Heart right ventricle (tissue), 16 donors: Measurements from ENCODE around the gene PIK3C3. TPM values are rescaled to one million over a fixed set of nuclear protein-coding genes. Genes with fewer than 3 reads are reported as not detected.
A peak's percentile ranks its signal among the peaks of the same experiment; 100 is the strongest.

Experiments
- ATAC-seq, 8 donors: fragments of 200-7000 bp; cut with Tn5 transposase; one replicate each; pipeline ENCODE4 v1.9.1; 2020; ENCODE audit warnings: mild to moderate bottlenecking in 8 of 8, moderate library complexity in 8 of 8, moderate number of reproducible peaks in 1 of 8
- DNase-seq, 2 donors: peaks; one replicate each; pipeline ENCODE4 v3.0.0-alpha.2; 2020
- H3K27ac ChIP-seq, 10 donors: fragments of 200-600 bp; sonication (generic) in 2 of 10; one replicate each; pipeline versions ENCODE4 v1.5.0 to v1.8.0; 2020 to 2022; ENCODE audit warnings: mild to moderate bottlenecking in 3 of 10
- H3K27me3 ChIP-seq, 7 donors: fragments of 200-600 bp; one replicate each; pipeline ENCODE4 v1.8.0; 2021 to 2022; ENCODE audit warnings: mild to moderate bottlenecking in 2 of 7
- H3K36me3 ChIP-seq, 9 donors: fragments of 200-600 bp; sonication (generic) in 1 of 9; one replicate each; pipeline versions ENCODE4 v1.5.0 to v1.8.0; 2020 to 2022; ENCODE audit warnings: mild to moderate bottlenecking in 2 of 9
- H3K4me1 ChIP-seq, 9 donors: fragments of 200-600 bp; sonication (generic) in 1 of 9; one replicate each; pipeline versions ENCODE4 v1.5.0 to v1.8.0; 2020 to 2022; ENCODE audit warnings: mild to moderate bottlenecking in 4 of 9
- H3K4me3 ChIP-seq, 10 donors: fragments of 200-600 bp; sonication (generic) in 2 of 10; one replicate each; pipeline versions ENCODE4 v1.5.0 to v1.8.0; 2020 to 2022; ENCODE audit warnings: mild to moderate bottlenecking in 7 of 10, moderate library complexity in 2 of 10
- H3K9me3 ChIP-seq, 11 donors: fragments of 200-600 bp in 10 of 11; sonication (generic) in 2 of 11; one replicate each; pipeline versions ENCODE4 v1.5.0 to v1.8.0; 2013 to 2022; ENCODE audit warnings: mild to moderate bottlenecking in 2 of 11, control low read depth in 1 of 11, moderate library complexity in 1 of 11
- CTCF ChIP-seq, 9 donors: fragments of 200-600 bp; sonication (generic) in 2 of 9; IDR thresholded peaks; one replicate each; pipeline versions ENCODE4 v1.5.0 to v1.8.0; 2021 to 2022; ENCODE audit warnings: antibody characterized with exemption in 9 of 9, mild to moderate bottlenecking in 5 of 9, moderate library complexity in 1 of 9
- WGBS, 2 donors: extraction: QIAGEN DNeasy Blood & Tissue Kit; methylation state at CpG; one replicate each; pipeline ENCODE4 v1.1.7; 2013; ENCODE audit warnings: inconsistent platforms in 1 of 2; 5-methylcytosine and 5-hydroxymethylcytosine counted together
- intact Hi-C, 10 donors: fragments of 100-400 bp; cut with DNase I; formaldehyde crosslinking; loops; one replicate each; pipeline versions ENCODE4 v1.11.1 to v1.14.2; 2022
- polyA plus RNA-seq, 2 donors: library from polyadenylated mRNA; stranded (reverse); fragments of 200-250 nt; gene quantifications; one replicate each; pipeline ENCODE4 v1.2.3, GENCODE V29; 2013
- total RNA-seq, 10 donors: library from RNA; stranded (reverse); fragmentation: NEBNext Ultra II Directional in 3 of 10; extraction: Animal tissue kit (Norgen Biotek cat#: 25700) in 3 of 10; gene quantifications; one replicate each; pipeline versions ENCODE4 v1.2.1 to v1.2.4, GENCODE V29; 2021 to 2023
- donor health status: Arrhythmogenic right ventricular cardiomyopathy.
- donor health status: ischemic (EF 13 %, LVEDD 7.1; RV severe dilation, severe dysfunction).
- donor health status: healthy with polysubstance abuse.
- donor health status: DM: no; HTN: yes; CAD: no.
- donor health status: DM: no; HTN: no; CAD: no.
- donor health status: ischemic (EF 25% LVEDD 6.9; RV normal size, moderate dysfunction).
- donor health status: ischemic (EF 25% LVEDD 5.7; RV mildly dilated, moderate dysfunction).
- donor health status: healthy.
- donor health status: DM: yes; HTN: yes; CAD: no.
- donor health status: Ischemic cardiomyopathy.
- donor health status: ischemic (EF 35%, LVEDD 5.7; RV mildly dilated, moderate dysfunction).
- donor health status: nonischemic (EF 11% LVEDD 7.7; RV severe dilation, severe dysfunction).
- donor health status: DM: yes; HTN: yes; CAD: no.
- donor health status: PGD.
- donor health status: ischemic (EF 29% LVEDD 5.4; RV normal size, mild dysfunction).
- donor health status: nonischemic (EF 23%, LVEDD 6.1; RV moderate dilation, normal function).

The PIK3C3 gene
- total and polyA plus RNA-seq, 12 donors: 20.8 to 41.4 (median 30.9) TPM

GRCh38 chr18:42025974-42026625 lies 71.1 kb downstream of the PIK3C3 start:
- Histone ChIP-seq H3K4me3 (no peak overlapping the region), H3K9me3 (no peaks in the 10 kb centered on the region), H3K27me3 (no peaks in the 10 kb centered on the region), H3K27ac (no peak overlapping the region), H3K4me1 (no peaks in the 10 kb centered on the region), H3K36me3 (peaks cover 0 to 85% (median 7%) of the 10 kb centered on the region in 9 donors)
- TF ChIP-seq CTCF (IDR thresholded peaks at IDR 0.05): no peak
- no peak for ATAC-seq
- intact Hi-C loops: no loop called here
- 95 to 97% methylated on average over 5 of the region's 5 CpGs for WGBS, 2 donors
- DNase-seq: no peak

GRCh38 chr18:42028247-42028832 lies 73.3 kb downstream of the PIK3C3 start:
- WGBS, 2 donors: 57 to 60% methylated on average over 6 of the region's 6 CpGs
- peak; percentile 22 to 83 (median 72) for TF ChIP-seq CTCF (IDR thresholded peaks at IDR 0.05)
- Histone ChIP-seq H3K4me3 (no peak overlapping the region), H3K27ac (no peak overlapping the region), H3K36me3 (peaks cover 0 to 85% (median 0%) of the 10 kb centered on the region in 9 donors), H3K4me1 (no peaks in the 10 kb centered on the region), H3K27me3 (no peaks in the 10 kb centered on the region), H3K9me3 (no peaks in the 10 kb centered on the region)
- ATAC-seq (no peak), DNase-seq (no peak)
- intact Hi-C loops: no loop called here

- no peak for TF ChIP-seq CTCF (IDR thresholded peaks at IDR 0.05)
- no peak overlapping the region for H3K27ac ChIP-seq
- 95% methylated on average over 7 of the region's 7 CpGs for WGBS, 2 donors
- H3K9me3 ChIP-seq: no peaks in the 10 kb centered on the region
- ATAC-seq (no peak), DNase-seq (no peak)
- no peak overlapping the region for H3K4me3 ChIP-seq
- no peaks in the 10 kb centered on the region for H3K4me1 ChIP-seq
- H3K36me3 ChIP-seq: peaks cover 0 to 89% (median 5%) of the 10 kb centered on the region in 9 donors
- H3K27me3 ChIP-seq: no peaks in the 10 kb centered on the region
- intact Hi-C loops: no loop called here
Observed at GRCh38 chr18:42029092-42029491, 74.1 kb downstream of the PIK3C3 start.

GRCh38 chr18:42030586-42031182 lies 75.7 kb downstream of the PIK3C3 start:
- intact Hi-C loops: no loop called here
- DNase-seq (no peak), ATAC-seq (peak in 1 of 8 donors; percentile 48)
- Histone ChIP-seq H3K4me3 (no peak overlapping the region), H3K36me3 (peaks cover 0 to 90% (median 17%) of the 10 kb centered on the region in 9 donors), H3K27ac (no peak overlapping the region), H3K27me3 (no peaks in the 10 kb centered on the region), H3K9me3 (no peaks in the 10 kb centered on the region), H3K4me1 (no peaks in the 10 kb centered on the region)
- TF ChIP-seq CTCF (IDR thresholded peaks at IDR 0.05): peak in 7 of 9 donors; percentile 11 to 59 (median 41)
- 76 to 78% methylated on average over 3 of the region's 3 CpGs for WGBS, 2 donors
